Spleen (tissue), 11 donors: ENCODE results near the gene MCCC1. TPM values are rescaled to one million over a fixed set of nuclear protein-coding genes. Genes with fewer than 3 reads are reported as not detected.

Experiments
- DNase-seq: peaks from one replicate; pipeline ENCODE4 v3.0.0-alpha.2; 2020
- H3K27ac ChIP-seq, 8 donors: fragments of 200-600 bp; sonication (generic) in 7 of 8; 1 replicate in 4 of 8; 2 replicates in 4 of 8; pipeline versions ENCODE4 v1.5.0 to v1.8.0; 2016 to 2021; ENCODE audit warnings: inconsistent platforms in 4 of 8, mild to moderate bottlenecking in 4 of 8, moderate library complexity in 1 of 8
- H3K27me3 ChIP-seq, 7 donors: fragments of 200-600 bp; sonication (generic) in 6 of 7; replicated peaks in 1 of 7; 1 replicate in 4 of 7; 2 replicates in 3 of 7; pipeline versions ENCODE4 v1.5.0 to v1.8.0; 2016 to 2021; ENCODE audit warnings: inconsistent platforms in 3 of 7, mild to moderate bottlenecking in 1 of 7
- H3K36me3 ChIP-seq, 6 donors: fragments of 200-600 bp; sonication (generic) in 5 of 6; 1 replicate in 4 of 6; 2 replicates in 2 of 6; pipeline versions ENCODE4 v1.5.0 to v1.8.0; 2016 to 2021; ENCODE audit warnings: inconsistent platforms in 2 of 6
- H3K4me1 ChIP-seq, 6 donors: fragments of 200-600 bp; sonication (generic) in 5 of 6; 1 replicate in 3 of 6; 2 replicates in 3 of 6; pipeline versions ENCODE4 v1.5.0 to v1.8.0; 2016 to 2021; ENCODE audit warnings: inconsistent platforms in 3 of 6
- H3K4me3 ChIP-seq, 8 donors: fragments of 200-600 bp; sonication (generic) in 7 of 8; 1 replicate in 4 of 8; 2 replicates in 4 of 8; pipeline versions ENCODE4 v1.5.0 to v1.8.0; 2016 to 2021; ENCODE audit warnings: inconsistent platforms in 4 of 8, mild to moderate bottlenecking in 4 of 8, moderate library complexity in 2 of 8
- H3K9me3 ChIP-seq, 8 donors: fragments of 200-600 bp; sonication (generic) in 7 of 8; 1 replicate in 4 of 8; 2 replicates in 4 of 8; pipeline versions ENCODE4 v1.5.0 to v1.8.0; 2016 to 2021; ENCODE audit warnings: inconsistent platforms in 4 of 8
- POLR2A ChIP-seq, 3 donors: fragments of 450-650 bp; IDR thresholded peaks; one replicate each; pipeline ENCODE4 v1.5.1; 2017; ENCODE audit warnings: antibody characterized with exemption in 3 of 3, mild to moderate bottlenecking in 1 of 3
- POLR2AphosphoS5 ChIP-seq, 3 donors: sonication (generic); formaldehyde crosslinking; IDR thresholded peaks; one replicate each; pipeline ENCODE4 v1.5.1; 2017; ENCODE audit warnings: antibody characterized with exemption in 3 of 3
- WGBS, 5 donors: extraction: QIAGEN DNeasy Blood & Tissue Kit in 3 of 5; methylation state at CpG; one replicate each; pipeline versions ENCODE4 v1.1.5 to v1.1.7; 2013 to 2018; 5-methylcytosine and 5-hydroxymethylcytosine counted together
- intact Hi-C: fragments of 100-400 bp; cut with DNase I; formaldehyde crosslinking; loops from one replicate; pipeline ENCODE4 v1.15.0; 2023; ENCODE audit warnings: low total_unique reads
- polyA plus RNA-seq, 3 donors: library from polyadenylated mRNA; stranded (reverse); fragments of 200-250 nt; gene quantifications; one replicate each; pipeline ENCODE4 v1.2.1, GENCODE V29; 2013
- total RNA-seq, 7 donors: library from RNA; depleted of rRNA in 3 of 7; stranded (reverse); fragments of >200 nt in 3 of 7; fragmentation: NEBNext Ultra II Directional in 4 of 7; extraction: Animal tissue kit (Norgen Biotek cat#: 25700) in 4 of 7; gene quantifications; one replicate each; pipeline versions ENCODE4 v1.1.0 to v1.2.1, GENCODE V29; 2016 to 2021
- TF ChIP-seq, protein P1 (sequence below), 11 experiments: fragments of 200-600 bp in 7 of 11; fragments of 450-650 bp in 4 of 11; sonication (generic) in 4 of 11; IDR thresholded peaks in 8 of 11; conservative IDR thresholded peaks in 3 of 11; 1 replicate in 7 of 11; 2 replicates in 4 of 11; pipeline versions ENCODE4 v1.4.0 to v1.8.0; 2016 to 2021; ENCODE audit warnings: antibody characterized with exemption in 11 of 11, inconsistent platforms in 4 of 11, mild to moderate bottlenecking in 1 of 11
- donor health status: healthy with polysubstance abuse.
- donor health status: DM: no; HTN: no; CAD: no; lungs with moderate emphysema.
- donor health status: DM: no; HTN: no; CAD: no.
- donor health status: Bipolar disorder and iron deficiency.
- donor health status: healthy.
- donor health status: DM: no; HTN: no; CAD: no.
- donor health status: DM: yes; HTN: yes; CAD: no.

The MCCC1 gene
- total and polyA plus RNA-seq, 10 donors, result 18.6 to 96.1 (median 28.7) TPM

DNA sequence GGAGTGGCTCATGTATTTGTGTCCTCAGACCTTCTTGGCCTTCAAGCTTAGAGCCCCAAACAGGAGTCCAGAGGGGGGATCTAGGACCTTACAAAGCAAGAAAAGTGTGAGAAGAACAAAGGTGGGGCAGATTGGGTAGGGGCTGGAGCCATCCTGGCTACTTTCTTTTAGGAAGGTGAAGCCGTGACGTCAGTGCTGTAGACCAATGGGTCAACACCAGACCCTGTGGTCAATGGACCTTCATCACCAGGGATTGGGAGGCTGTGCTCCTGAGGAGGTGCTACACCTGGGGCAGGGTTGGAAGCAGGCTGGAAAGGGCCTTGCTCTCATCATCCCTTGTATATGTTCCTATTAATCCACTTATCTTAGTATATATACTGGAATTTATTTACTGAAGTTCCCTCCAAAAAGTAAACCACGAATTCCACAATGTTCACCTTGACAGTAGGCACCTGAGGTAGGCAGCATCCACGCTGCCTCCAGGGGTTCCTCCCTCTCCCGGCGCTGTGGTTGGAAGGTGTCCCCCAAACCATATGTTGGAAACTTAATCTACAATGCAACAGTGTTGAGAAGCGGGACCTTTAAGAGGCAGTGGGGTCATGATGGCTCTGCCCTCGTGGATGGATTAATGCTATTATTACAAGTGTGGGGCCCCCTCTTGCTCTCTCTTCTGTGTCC, 21.4 kb upstream of the MCCC1 start:
- no peaks in the 10 kb centered on the region for H3K9me3 ChIP-seq
- DNase-seq, result no peak
- no peak overlapping the region for H3K4me3 ChIP-seq
- intact Hi-C loops, result loop anchor here (5.0 to 10.0 kb wide), 2 partner anchors 262 to 644 kb away; no protein-coding TSS in a partner anchor
- peaks cover 0 to 21% (median 13%) of the 10 kb centered on the region in 6 donors for H3K4me1 ChIP-seq
- no peaks in the 10 kb centered on the region for H3K36me3 ChIP-seq
- 68 to 83% (median 75%) methylated on average over 8 of the region's 8 CpGs for WGBS, 5 donors
- H3K27ac ChIP-seq, result no peak overlapping the region
- H3K27me3 ChIP-seq, result peaks cover 0 to 76% (median 0%) of the 10 kb centered on the region in 7 donors
- no peak for TF ChIP-seq POLR2A (IDR thresholded peaks at IDR 0.05)
- no peak for TF ChIP-seq POLR2AphosphoS5 (IDR thresholded peaks at IDR 0.05)
- TF ChIP-seq, protein P1, sequence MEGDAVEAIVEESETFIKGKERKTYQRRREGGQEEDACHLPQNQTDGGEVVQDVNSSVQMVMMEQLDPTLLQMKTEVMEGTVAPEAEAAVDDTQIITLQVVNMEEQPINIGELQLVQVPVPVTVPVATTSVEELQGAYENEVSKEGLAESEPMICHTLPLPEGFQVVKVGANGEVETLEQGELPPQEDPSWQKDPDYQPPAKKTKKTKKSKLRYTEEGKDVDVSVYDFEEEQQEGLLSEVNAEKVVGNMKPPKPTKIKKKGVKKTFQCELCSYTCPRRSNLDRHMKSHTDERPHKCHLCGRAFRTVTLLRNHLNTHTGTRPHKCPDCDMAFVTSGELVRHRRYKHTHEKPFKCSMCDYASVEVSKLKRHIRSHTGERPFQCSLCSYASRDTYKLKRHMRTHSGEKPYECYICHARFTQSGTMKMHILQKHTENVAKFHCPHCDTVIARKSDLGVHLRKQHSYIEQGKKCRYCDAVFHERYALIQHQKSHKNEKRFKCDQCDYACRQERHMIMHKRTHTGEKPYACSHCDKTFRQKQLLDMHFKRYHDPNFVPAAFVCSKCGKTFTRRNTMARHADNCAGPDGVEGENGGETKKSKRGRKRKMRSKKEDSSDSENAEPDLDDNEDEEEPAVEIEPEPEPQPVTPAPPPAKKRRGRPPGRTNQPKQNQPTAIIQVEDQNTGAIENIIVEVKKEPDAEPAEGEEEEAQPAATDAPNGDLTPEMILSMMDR (IDR thresholded peaks at IDR 0.05 in 8 of 11, conservative IDR thresholded peaks at IDR 0.05 in 3 of 11), result no peak

DNA sequence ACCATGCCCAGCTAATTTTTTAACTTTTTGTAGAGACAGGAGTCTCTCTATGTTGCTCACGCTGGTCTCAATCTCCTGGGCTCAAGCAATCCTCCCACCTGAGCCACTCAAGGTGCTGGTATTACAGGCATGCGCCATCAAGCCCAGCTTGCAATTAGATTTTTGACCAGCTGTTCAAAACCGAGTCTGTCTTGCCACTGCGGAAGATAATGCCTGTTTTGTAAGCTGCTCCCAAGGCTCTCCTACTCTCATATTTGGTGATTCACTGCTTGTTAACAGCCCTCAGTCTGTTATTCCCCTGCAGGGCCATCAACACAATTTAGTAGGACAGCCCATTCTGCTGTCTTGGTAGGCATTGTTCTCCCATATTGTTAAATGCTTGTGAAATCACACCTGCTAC, 17.8 kb upstream of the MCCC1 start:
- no peak overlapping the region for H3K4me3 ChIP-seq
- peaks cover 3 to 38% (median 28%) of the 10 kb centered on the region in 6 donors for H3K4me1 ChIP-seq
- no peak overlapping the region for H3K27ac ChIP-seq
- intact Hi-C loops, result no loop called here
- no peaks in the 10 kb centered on the region for H3K36me3 ChIP-seq
- H3K27me3 ChIP-seq, result peaks cover 0 to 56% (median 0%) of the 10 kb centered on the region in 7 donors
- 83 to 94% (median 90%) methylated on average over 4 of the region's 4 CpGs for WGBS, 5 donors
- TF ChIP-seq POLR2AphosphoS5 (IDR thresholded peaks at IDR 0.05) (no peak), POLR2A (IDR thresholded peaks at IDR 0.05) (no peak)
- TF ChIP-seq, protein P1 (IDR thresholded peaks at IDR 0.05 in 8 of 11, conservative IDR thresholded peaks at IDR 0.05 in 3 of 11), result no peak
- H3K9me3 ChIP-seq, result peaks cover 0 to 4% (median 0%) of the 10 kb centered on the region in 8 donors
- DNase-seq, result no peak

DNA sequence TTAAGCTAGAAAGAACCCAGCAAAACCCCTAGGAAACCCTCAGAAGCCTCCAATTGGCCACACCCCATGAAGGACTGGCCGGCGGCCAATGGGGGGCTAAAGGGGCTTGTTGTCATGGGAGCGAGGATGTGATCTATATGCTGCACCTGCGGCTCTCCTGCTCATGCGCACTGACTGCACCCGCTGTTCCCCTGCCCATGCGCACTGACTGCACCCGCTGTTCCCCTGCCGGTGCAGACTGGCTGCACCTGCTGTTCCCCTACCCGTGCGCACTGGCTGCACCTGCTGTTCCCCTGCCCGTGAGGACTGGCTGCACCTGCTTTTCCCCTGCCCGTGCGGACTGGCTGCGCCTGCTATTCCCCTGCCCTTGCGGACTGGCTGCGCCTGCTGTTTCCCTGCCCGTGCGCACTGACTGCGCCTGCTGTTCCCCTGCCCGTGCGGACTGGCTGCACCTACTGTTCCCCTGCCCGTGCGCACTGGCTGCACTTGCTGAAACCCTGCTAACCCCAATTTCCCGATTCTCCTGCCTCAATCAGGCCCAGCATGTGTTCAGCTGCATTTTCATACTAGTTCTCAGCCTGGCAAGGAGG, 16.8 kb upstream of the MCCC1 start:
- Histone ChIP-seq H3K4me3 (peak overlapping the region in 3 of 8 donors; percentile 14 to 60 (median 19)), H3K27me3 (peaks cover 0 to 51% (median 0%) of the 10 kb centered on the region in 7 donors), H3K9me3 (peaks cover 0 to 4% (median 0%) of the 10 kb centered on the region in 8 donors), H3K36me3 (no peaks in the 10 kb centered on the region), H3K27ac (no peak overlapping the region), H3K4me1 (peaks cover 3 to 38% (median 28%) of the 10 kb centered on the region in 6 donors)
- intact Hi-C loops, result no loop called here
- peak; percentile 92 for DNase-seq
- TF ChIP-seq, protein P1 (IDR thresholded peaks at IDR 0.05 in 8 of 11, conservative IDR thresholded peaks at IDR 0.05 in 3 of 11), result no peak
- TF ChIP-seq POLR2AphosphoS5 (IDR thresholded peaks at IDR 0.05), result peak in 2 of 3 donors; percentile 16 to 50
- 0 to 2% (median 1%) methylated on average over 23 to 25 of the region's 25 CpGs for WGBS, 5 donors
